K562 (cell line): ENCODE results near the gene KCNH2. TPM values are rescaled to one million over a fixed set of nuclear protein-coding genes. Genes with fewer than 3 reads are reported as not detected.
A peak's percentile ranks its signal among the peaks of the same experiment; 100 is the strongest.

Experiments used
- ATAC-seq: fragments of 200-7000 bp; cut with Tn5 transposase; 3 replicates; pipeline ENCODE4 v1.9.1; 2020; ENCODE audit warnings: moderate library complexity
- BruUV-seq: library from RNA; stranded (reverse); fragments of 400-500 nt; replicated peaks from 2 replicates; lab custom pipeline; 2021; lab: Mats Ljungman, UMichigan
- CTCF ChIA-PET: fragments of 300-600 bp; formaldehyde crosslinking; extraction: SDS; loops from one replicate; lab custom pipeline; 2021; ENCODE audit warnings: low intra/inter-chr PET ratio; lab: Yijun Ruan, JAX
- POLR2A ChIA-PET: fragments of 300-600, 350-650 bp; sonication (Branson Sonifier 250); formaldehyde crosslinking; extraction: SDS; loops from one replicate; lab custom pipeline; 2021; ENCODE audit warnings: antibody characterized with exemption, inconsistent platforms; lab: Yijun Ruan, JAX
- DNase-seq, 4 experiments: peaks; one replicate each; pipeline versions ENCODE4 v3.0.0 to v3.0.0-alpha.2; 2011 to 2018; ENCODE audit warnings: low spot score in 3 of 4, mixed read lengths in 3 of 4; ENCODE audit errors: extremely low read depth in 1 of 4
- FAIRE-seq: peaks from 2 replicates; lab custom pipeline; 2011; peaks lifted over from hg19 to GRCh38; lab: Jason Lieb, UNC
- H2AFZ ChIP-seq: 2 replicates; pipeline ENCODE4 v1.6.0; 2011; ENCODE audit warnings: low read depth, low read length, control low read depth, inconsistent platforms
- H3K27ac ChIP-seq: fragments of 200-600 bp; 3 replicates; pipeline ENCODE4 v1.8.0; 2011; ENCODE audit warnings: low read depth, mild to moderate bottlenecking, control low read depth, inconsistent platforms, low read length, moderate library complexity, mixed read lengths; ENCODE audit errors: extremely low read depth
- H3K27me3 ChIP-seq, 2 experiments: fragments of 300-600 bp in 1 of 2; 2 replicates in 1 of 2; 3 replicates in 1 of 2; pipeline versions ENCODE4 v1.6.0 to v1.8.0; 2011; ENCODE audit warnings: inconsistent platforms in 2 of 2, low read length in 2 of 2, mild to moderate bottlenecking in 1 of 2, mixed read lengths in 1 of 2, moderate library complexity in 1 of 2; ENCODE audit not compliant: control insufficient read depth in 2 of 2, insufficient read depth in 2 of 2
- H3K36me3 ChIP-seq: fragments of 300-600 bp; 3 replicates; pipeline ENCODE4 v1.8.0; 2011; ENCODE audit warnings: mild to moderate bottlenecking, low read length, inconsistent platforms; ENCODE audit not compliant: control insufficient read depth, insufficient read depth
- H3K4me1 ChIP-seq, 2 experiments: fragments of 200-600 bp in 1 of 2; replicated peaks in 1 of 2; 2 replicates in 1 of 2; 3 replicates in 1 of 2; pipeline versions ENCODE4 v1.5.1 to v1.8.0; 2011; ENCODE audit warnings: inconsistent platforms in 2 of 2, low read length in 2 of 2, mild to moderate bottlenecking in 1 of 2, mixed read lengths in 1 of 2, moderate library complexity in 1 of 2; ENCODE audit not compliant: control insufficient read depth in 2 of 2, insufficient read depth in 2 of 2
- H3K4me2 ChIP-seq: 2 replicates; pipeline ENCODE4 v1.6.1; 2011; ENCODE audit warnings: low read length, control low read depth, inconsistent platforms, mixed read lengths; ENCODE audit not compliant: insufficient read depth
- H3K4me3 ChIP-seq: fragments of 200-600 bp; sonication (generic), shearing (Covaris generic); 2 replicates; pipeline ENCODE4 v1.5.1; 2016; ENCODE audit warnings: control low read depth, inconsistent platforms
- H3K79me2 ChIP-seq: fragments of 200-600 bp; 3 replicates; pipeline ENCODE4 v1.8.0; 2011; ENCODE audit warnings: low read length, inconsistent platforms; ENCODE audit not compliant: control insufficient read depth, insufficient read depth
- H3K9ac ChIP-seq, 2 experiments: 2 replicates each; pipeline versions ENCODE4 v1.6.0 to v1.6.1; 2011; ENCODE audit warnings: low read depth in 2 of 2, low read length in 2 of 2, control low read depth in 1 of 2, inconsistent platforms in 1 of 2, mild to moderate bottlenecking in 1 of 2, mixed read lengths in 1 of 2; ENCODE audit not compliant: insufficient read depth in 1 of 2
- H3K9me1 ChIP-seq: one replicate; pipeline ENCODE4 v1.6.0; 2011; ENCODE audit warnings: inconsistent platforms, mild to moderate bottlenecking, low read length, moderate library complexity; ENCODE audit not compliant: control insufficient read depth, insufficient read depth
- H3K9me3 ChIP-seq: replicated peaks from 2 replicates; pipeline ENCODE4 v1.5.1; 2011; ENCODE audit warnings: low read depth, low read length, inconsistent platforms; ENCODE audit not compliant: control insufficient read depth, insufficient read depth
- H4K20me1 ChIP-seq: replicated peaks from 2 replicates; pipeline ENCODE4 v1.6.1; 2011; ENCODE audit warnings: low read length, inconsistent platforms, mixed read lengths; ENCODE audit not compliant: control insufficient read depth, insufficient read depth
- FOXK1 ChIP-seq: sonication (generic); formaldehyde crosslinking; IDR thresholded peaks from 2 replicates; pipeline ENCODE4 v1.8.0; 2022; ENCODE audit warnings: missing genetic modification reagents, mild to moderate bottlenecking, borderline replicate concordance
- JUN ChIP-seq, 2 experiments: sonication (generic) in 1 of 2; formaldehyde crosslinking in 1 of 2; IDR thresholded peaks; 2 replicates each; pipeline versions ENCODE4 v1.6.1 to v1.8.0; 2012 to 2022; ENCODE audit warnings: borderline replicate concordance in 2 of 2, mild to moderate bottlenecking in 2 of 2, improper control_type of control experiment in 1 of 2, low read depth in 1 of 2, low read length in 1 of 2, missing genetic modification reagents in 1 of 2
- KAT7 ChIP-seq: sonication (generic); formaldehyde crosslinking; IDR thresholded peaks from 2 replicates; pipeline ENCODE4 v1.8.0; 2022; ENCODE audit warnings: missing genetic modification reagents, mild to moderate bottlenecking, borderline replicate concordance
- KAT8 ChIP-seq: fragments of 450-650 bp; IDR thresholded peaks from 2 replicates; pipeline ENCODE4 v1.6.1; 2016; ENCODE audit warnings: low read depth, mild to moderate bottlenecking
- MTA3 ChIP-seq: fragments of 450-650 bp; formaldehyde crosslinking; IDR thresholded peaks from 2 replicates; pipeline ENCODE4 v1.6.1; 2017; ENCODE audit warnings: mild to moderate bottlenecking, borderline replicate concordance
- POLR2A ChIP-seq: fragments of 450-650 bp; conservative IDR thresholded peaks from 2 replicates; pipeline ENCODE4 v1.6.1; 2016
- POLR2AphosphoS2 ChIP-seq: IDR thresholded peaks from 2 replicates; pipeline ENCODE4 v1.6.1; 2012; ENCODE audit warnings: low read length, improper control_type of control experiment
- POLR2G ChIP-seq: fragments of 200-400 bp; formaldehyde crosslinking; IDR thresholded peaks from 2 replicates; pipeline ENCODE4 v1.6.1; 2017; ENCODE audit warnings: low read depth, mild to moderate bottlenecking, antibody characterized with exemption, low read length, moderate library complexity
- RBFOX2 ChIP-seq: fragments of 200-400 bp; formaldehyde crosslinking; IDR thresholded peaks from 2 replicates; pipeline ENCODE4 v1.6.1; 2017; ENCODE audit warnings: low read depth, mild to moderate bottlenecking, low read length, moderate library complexity
- TAF15 ChIP-seq: fragments of 200-400 bp; formaldehyde crosslinking; IDR thresholded peaks from 2 replicates; pipeline ENCODE4 v1.6.1; 2017; ENCODE audit warnings: mild to moderate bottlenecking, low read depth, low read length, moderate library complexity
- TCF7 ChIP-seq: sonication (generic); IDR thresholded peaks from 2 replicates; pipeline ENCODE4 v1.6.1; 2016; ENCODE audit warnings: antibody characterized with exemption, borderline replicate concordance
- XRCC4 ChIP-seq: IDR thresholded peaks from one replicate; pipeline ENCODE4 v1.6.1; 2011; ENCODE audit not compliant: insufficient read depth, insufficient read length; ENCODE audit errors: extremely low read depth
- ZBED1 ChIP-seq: IDR thresholded peaks from 2 replicates; pipeline ENCODE4 v1.6.1; 2014
- ZC3H4 ChIP-seq: sonication (generic); formaldehyde crosslinking; IDR thresholded peaks from 2 replicates; pipeline ENCODE4 v1.9.0; 2021; ENCODE audit warnings: missing genetic modification reagents, borderline replicate concordance
- ZNF12 ChIP-seq: sonication (generic); formaldehyde crosslinking; IDR thresholded peaks from 2 replicates; pipeline ENCODE4 v1.4.0; 2020; ENCODE audit warnings: mild to moderate bottlenecking, missing genetic modification reagents
- ZNF140 ChIP-seq: fragments of 250-450 bp; sonication (Bioruptor Pico); IDR thresholded peaks from 2 replicates; pipeline ENCODE4 v1.8.0; 2021; ENCODE audit warnings: moderate library complexity, mild to moderate bottlenecking, inconsistent platforms
- ZNF717 ChIP-seq: fragments of 250-450 bp; sonication (Bioruptor Pico); IDR thresholded peaks from 2 replicates; pipeline ENCODE4 v1.5.0; 2021
- ZNF830 ChIP-seq: fragments of 250-450 bp; sonication (Bioruptor Pico); IDR thresholded peaks from 2 replicates; pipeline ENCODE4 v1.5.0; 2021; ENCODE audit warnings: mild to moderate bottlenecking
- WGBS: fragments of 100-300 bp; shearing (Covaris generic); methylation state at CpG from one replicate; pipeline ENCODE4 v1.1.6; 2016; ENCODE audit warnings: low coverage, mixed read lengths; ENCODE audit not compliant: insufficient coverage; ENCODE audit errors: missing lambda C conversion rate; 5-methylcytosine and 5-hydroxymethylcytosine counted together
- in situ Hi-C: fragments of 300-500 bp; cut with MboI; formaldehyde crosslinking; loops from 4 replicates; pipeline ENCODE4 v1.15.0; 2018; ENCODE audit warnings: inconsistent platforms, mixed read lengths
- intact Hi-C: fragments of 100-400 bp; cut with micrococcal nuclease; formaldehyde crosslinking; loops from 2 replicates; pipeline ENCODE4 v1.14.2; 2022
- polyA plus RNA-seq, 8 experiments: library from polyadenylated mRNA; depleted of rRNA in 4 of 8; stranded (reverse) in 5 of 8; unstranded in 3 of 8; fragments of >200 nt; fragmentation: Nextera tagmentation in 2 of 8; fragmentation: Illumina TruSeq in 1 of 8; extraction: Ambion mirVana in 2 of 8; extraction: Trizol in 1 of 8; gene quantifications; 2 replicates each; pipeline versions ENCODE4 v1.2.1 to v1.2.3, GENCODE V29; 2011 to 2014; ENCODE audit warnings: inconsistent platforms in 1 of 8, missing spikeins in 1 of 8
- total RNA-seq, 7 experiments: library from RNA; depleted of rRNA in 6 of 7; stranded (reverse); fragments of >200 nt in 6 of 7; fragmentation: Illumina TruSeq in 2 of 7; extraction: Trizol in 2 of 7; gene quantifications; 2 replicates each; pipeline versions ENCODE4 v1.2.1 to v1.2.3, GENCODE V29; 2011 to 2021; ENCODE audit warnings: low replicate concordance in 1 of 7
- TF ChIP-seq, protein P1 (sequence below): fragments of 450-650 bp; IDR thresholded peaks from 2 replicates; pipeline ENCODE4 v1.6.1; 2018; ENCODE audit warnings: mild to moderate bottlenecking, low read depth; ENCODE audit not compliant: partially characterized antibody
- TF ChIP-seq, protein P2 (sequence below): fragments of 450-650 bp; formaldehyde crosslinking; IDR thresholded peaks from 2 replicates; pipeline ENCODE4 v1.4.0; 2020; ENCODE audit warnings: mild to moderate bottlenecking, moderate library complexity

KCNH2 gene
- total and polyA plus RNA-seq, 9 of the 15 experiments (the other 6 are each of a cell fraction or from before 2014, with no cell fraction given), result 18.1 to 368 (median 218) TPM

GRCh38 chr7:151016505-151016904 is 38.4 kb upstream of the KCNH2 start (continued):
- TF ChIP-seq, protein P1, sequence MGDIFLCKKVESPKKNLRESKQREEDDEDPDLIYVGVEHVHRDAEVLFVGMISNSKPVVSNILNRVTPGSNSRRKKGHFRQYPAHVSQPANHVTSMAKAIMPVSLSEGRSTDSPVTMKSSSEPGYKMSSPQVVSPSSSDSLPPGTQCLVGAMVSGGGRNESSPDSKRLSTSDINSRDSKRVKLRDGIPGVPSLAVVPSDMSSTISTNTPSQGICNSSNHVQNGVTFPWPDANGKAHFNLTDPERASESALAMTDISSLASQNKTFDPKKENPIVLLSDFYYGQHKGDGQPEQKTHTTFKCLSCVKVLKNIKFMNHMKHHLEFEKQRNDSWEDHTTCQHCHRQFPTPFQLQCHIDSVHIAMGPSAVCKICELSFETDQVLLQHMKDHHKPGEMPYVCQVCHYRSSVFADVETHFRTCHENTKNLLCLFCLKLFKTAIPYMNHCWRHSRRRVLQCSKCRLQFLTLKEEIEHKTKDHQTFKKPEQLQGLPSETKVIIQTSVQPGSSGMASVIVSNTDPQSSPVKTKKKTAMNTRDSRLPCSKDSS, result no peak
- TF ChIP-seq RBFOX2 (peak; percentile 43; the same call in 1 of the 2 replicates), POLR2A (peak; percentile 62; the same call in 1 of the 2 replicates)
- TF ChIP-seq, protein P2, sequence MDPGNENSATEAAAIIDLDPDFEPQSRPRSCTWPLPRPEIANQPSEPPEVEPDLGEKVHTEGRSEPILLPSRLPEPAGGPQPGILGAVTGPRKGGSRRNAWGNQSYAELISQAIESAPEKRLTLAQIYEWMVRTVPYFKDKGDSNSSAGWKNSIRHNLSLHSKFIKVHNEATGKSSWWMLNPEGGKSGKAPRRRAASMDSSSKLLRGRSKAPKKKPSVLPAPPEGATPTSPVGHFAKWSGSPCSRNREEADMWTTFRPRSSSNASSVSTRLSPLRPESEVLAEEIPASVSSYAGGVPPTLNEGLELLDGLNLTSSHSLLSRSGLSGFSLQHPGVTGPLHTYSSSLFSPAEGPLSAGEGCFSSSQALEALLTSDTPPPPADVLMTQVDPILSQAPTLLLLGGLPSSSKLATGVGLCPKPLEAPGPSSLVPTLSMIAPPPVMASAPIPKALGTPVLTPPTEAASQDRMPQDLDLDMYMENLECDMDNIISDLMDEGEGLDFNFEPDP (CRISPR knock-in tag), result no peak

- BruUV-seq, result no TSS peak
- DNase-seq, result no peak
- WGBS, result 76% methylated on average over 5 of the region's 5 CpGs
- ATAC-seq, result no peak
- no peaks in the 10 kb centered on the region for H3K9me1 ChIP-seq
- CTCF ChIA-PET, result no interaction called here
- H3K79me2 ChIP-seq, result peaks cover 22% of the 10 kb centered on the region
- H3K9me3 ChIP-seq, result no peaks in the 10 kb centered on the region
- H3K27me3 ChIP-seq, result no peaks in the 10 kb centered on the region; a peak in 1 of 5 replicates
- POLR2A ChIA-PET, result interaction anchor here (1.6 to 4.8 kb wide), 3 partner anchors 10 to 54 kb away, joined by 4 to 33 read pairs (median 8); partner anchors contain the start of gene ABCB8
- peaks cover 40% of the 10 kb centered on the region; the same call in 2 of the 3 replicates for H3K36me3 ChIP-seq
- no peak for FAIRE-seq
- H3K9ac ChIP-seq, result peak overlapping the region in 1 of 2 experiments; percentile 93; a peak in 1 of 4 replicates
- H3K4me3 ChIP-seq, result no peak overlapping the region
- peaks cover 35 to 81% of the 10 kb centered on the region in 2 experiments for H3K4me1 ChIP-seq
- no peaks in the 10 kb centered on the region for H4K20me1 ChIP-seq
- H3K27ac ChIP-seq, result no peak overlapping the region
- intact Hi-C loops, result loop anchor here (10.0 kb wide), 1 partner anchor 159 kb away; no protein-coding TSS in a partner anchor
- no peak overlapping the region for H2AFZ ChIP-seq
- in situ Hi-C loops, result no loop called here
- no peak overlapping the region for H3K4me2 ChIP-seq
- TF ChIP-seq FOXK1, result no peak
- TF ChIP-seq JUN (IDR thresholded peaks at IDR 0.05; ENCODE audit: borderline replicate concordance, low read depth, low read length), result no peak
- TF ChIP-seq JUN (CRISPR knock-in tag; IDR thresholded peaks at IDR 0.05; ENCODE audit: borderline replicate concordance), result no peak
- TF ChIP-seq POLR2AphosphoS2, result no peak
- TF ChIP-seq ZBED1, result no peak
- no peak for TF ChIP-seq ZNF140 (CRISPR knock-in tag)
- TF ChIP-seq ZNF12, result no peak
- no peak for TF ChIP-seq XRCC4
- no peak for TF ChIP-seq ZNF830 (CRISPR knock-in tag)
- TF ChIP-seq MTA3, result no peak
- TF ChIP-seq KAT7 (CRISPR knock-in tag), result no peak
- TF ChIP-seq RBFOX2, result peak; percentile 50
- no peak for TF ChIP-seq TCF7
- TF ChIP-seq KAT8, result no peak
- TF ChIP-seq TAF15, result no peak
- no peak for TF ChIP-seq ZC3H4
- TF ChIP-seq ZNF717, result no peak
- peak; percentile 50 for TF ChIP-seq POLR2G
These were observed 37.8 kb upstream of the KCNH2 start for GRCh38 chr7:151015967-151016366.
